ENCODE measurements around the gene NR2F2. TPM values are rescaled to one million over a fixed set of nuclear protein-coding genes. Genes with fewer than 3 reads are reported as not detected.
A peak's percentile ranks its signal among the peaks of the same experiment; 100 is the strongest.

The NR2F2 gene
- total RNA-seq, 4 donors from 2014 or later = 42.7 to 131 (median 83.6) TPM

- Histone ChIP-seq H3K4me1 (peaks cover 29 to 63% (median 52%) of the 10 kb centered on the region in 4 donors), H3K4me3 (peak overlapping the region; percentile 59 to 76 (median 66)), H3K27ac (replicated peaks in 1 of 4) (peak overlapping the region; percentile 76 to 78 (median 78)), H3K27me3 (no peaks in the 10 kb centered on the region), H3K9me3 (no peaks in the 10 kb centered on the region), H3K36me3 (no peaks in the 10 kb centered on the region)
- TF ChIP-seq CTCF (IDR thresholded peaks at IDR 0.05) (no peak), POLR2AphosphoS5 (IDR thresholded peaks at IDR 0.05) (peak; percentile 23 to 63)
- intact Hi-C loops (cut with DNase I) = loop anchor here (5.0 to 10.0 kb wide), 4 partner anchors 227 to 1095 kb away; no protein-coding TSS in a partner anchor
- WGBS = 55% methylated on average over 16 of the region's 57 CpGs
- no peak for DNase-seq (ENCODE audit: extremely low spot score)
Observed at GRCh38 chr15:96359616-96360521, 29.4 kb downstream of the NR2F2 start.

GRCh38 chr15:96360581-96361308 lies 30.2 kb downstream of the NR2F2 start:
- H3K36me3 ChIP-seq = no peaks in the 10 kb centered on the region
- H3K9me3 ChIP-seq = no peaks in the 10 kb centered on the region
- no peaks in the 10 kb centered on the region for H3K27me3 ChIP-seq
- peak overlapping the region; percentile 76 to 78 (median 78) for H3K27ac ChIP-seq (replicated peaks in 1 of 4)
- TF ChIP-seq POLR2AphosphoS5 (IDR thresholded peaks at IDR 0.05) (no peak), EP300 (IDR thresholded peaks at IDR 0.05) (no peak), POLR2A (IDR thresholded peaks at IDR 0.05; ENCODE audit: low read depth) (no peak), CTCF (IDR thresholded peaks at IDR 0.05) (no peak)
- intact Hi-C loops (cut with DNase I) = no loop called here
- no peak for DNase-seq (ENCODE audit: extremely low spot score)
- 32% methylated on average over 27 of the region's 37 CpGs for WGBS
- peaks cover 23 to 54% (median 45%) of the 10 kb centered on the region in 4 donors for H3K4me1 ChIP-seq
- peak overlapping the region; percentile 59 to 76 (median 66) for H3K4me3 ChIP-seq

- peak overlapping the region; percentile 59 to 76 (median 66) for H3K4me3 ChIP-seq
- 72% methylated on average over 34 of the region's 34 CpGs for WGBS
- TF ChIP-seq CTCF (IDR thresholded peaks at IDR 0.05) (no peak), EP300 (IDR thresholded peaks at IDR 0.05) (no peak), POLR2A (IDR thresholded peaks at IDR 0.05; ENCODE audit: low read depth) (no peak), POLR2AphosphoS5 (IDR thresholded peaks at IDR 0.05) (no peak)
- no peaks in the 10 kb centered on the region for H3K9me3 ChIP-seq
- peak overlapping the region; percentile 48 to 78 (median 77) for H3K27ac ChIP-seq (replicated peaks in 1 of 4)
- no peaks in the 10 kb centered on the region for H3K36me3 ChIP-seq
- intact Hi-C loops (cut with DNase I) = no loop called here
- H3K27me3 ChIP-seq = peaks cover 0 to 2% (median 0%) of the 10 kb centered on the region in 4 donors
- H3K4me1 ChIP-seq = peaks cover 21 to 47% (median 38%) of the 10 kb centered on the region in 4 donors
- no peak for DNase-seq (ENCODE audit: extremely low spot score)
Observed at GRCh38 chr15:96361309-96362010, 31.0 kb downstream of the NR2F2 start.

GRCh38 chr15:96362011-96362754 lies 31.7 kb downstream of the NR2F2 start:
- WGBS = 84% methylated on average over 21 of the region's 21 CpGs
- Histone ChIP-seq H3K27ac (replicated peaks in 1 of 4) (no peak overlapping the region), H3K4me1 (peaks cover 19 to 43% (median 35%) of the 10 kb centered on the region in 4 donors), H3K4me3 (no peak overlapping the region), H3K36me3 (no peaks in the 10 kb centered on the region), H3K9me3 (no peaks in the 10 kb centered on the region), H3K27me3 (peaks cover 0 to 6% (median 0%) of the 10 kb centered on the region in 4 donors)
- no peak for DNase-seq (ENCODE audit: extremely low spot score)
- intact Hi-C loops (cut with DNase I) = no loop called here
- TF ChIP-seq POLR2A (IDR thresholded peaks at IDR 0.05; ENCODE audit: low read depth) (no peak), POLR2AphosphoS5 (IDR thresholded peaks at IDR 0.05) (no peak), EP300 (IDR thresholded peaks at IDR 0.05) (no peak), CTCF (IDR thresholded peaks at IDR 0.05) (no peak)

Measured in esophagus muscularis mucosa (tissue), 4 donors.